ENCODE measurements around the gene CEP70.

Gene CEP70

GRCh38 chr3:138448631-138449030, 145.4 kb downstream of the CEP70 start:
- DNase-seq = no peak

- no peak for DNase-seq
Measured at GRCh38 chr3:138445654-138446053, 148.4 kb downstream of the CEP70 start.

- no peak for DNase-seq
Measured at GRCh38 chr3:138445236-138445635, 148.8 kb downstream of the CEP70 start.
